Loucy (cell line): ENCODE measurements around the gene NUMB.

Experiments
- H2AFZ ChIP-seq: fragments of 200-600 bp; sonication (generic); 2 replicates; pipeline ENCODE4 v1.6.0; 2016; ENCODE audit warnings: antibody characterized with exemption, mild to moderate bottlenecking, low read length, moderate library complexity
- H3F3A ChIP-seq: fragments of 200-600 bp; 2 replicates; pipeline ENCODE4 v1.6.0; 2016; ENCODE audit warnings: antibody characterized with exemption, low read depth, mild to moderate bottlenecking
- H3K27me3 ChIP-seq: fragments of 200-600 bp; sonication (generic); 2 replicates; pipeline ENCODE4 v1.6.1; 2014; ENCODE audit warnings: low read length, mild to moderate bottlenecking; ENCODE audit not compliant: insufficient read depth, poor library complexity, severe bottlenecking
- H3K36me3 ChIP-seq: fragments of 200-600 bp; sonication (generic); 2 replicates; pipeline ENCODE4 v1.6.1; 2016; ENCODE audit warnings: low read length; ENCODE audit not compliant: insufficient read depth
- H3K4me1 ChIP-seq: fragments of 200-600 bp; sonication (generic); 2 replicates; pipeline ENCODE4 v1.5.1; 2014; ENCODE audit warnings: low read length, mild to moderate bottlenecking; ENCODE audit not compliant: insufficient read depth, poor library complexity, severe bottlenecking
- H3K4me2 ChIP-seq: fragments of 200-600 bp; sonication (generic); 2 replicates; pipeline ENCODE4 v1.6.0; 2014; ENCODE audit warnings: antibody characterized with exemption, low read length, low read depth, mild to moderate bottlenecking; ENCODE audit not compliant: poor library complexity, severe bottlenecking
- H3K4me3 ChIP-seq: fragments of 200-600 bp; sonication (generic); 2 replicates; pipeline ENCODE4 v1.5.1; 2014; ENCODE audit warnings: low read length, mild to moderate bottlenecking, mixed read lengths; ENCODE audit not compliant: poor library complexity, severe bottlenecking
- H3K79me2 ChIP-seq: fragments of 200-600 bp; sonication (generic); 2 replicates; pipeline ENCODE4 v1.6.1; 2014; ENCODE audit warnings: low read length; ENCODE audit not compliant: insufficient read depth
- H3K9ac ChIP-seq: fragments of 200-600 bp; sonication (generic); 2 replicates; pipeline ENCODE4 v1.6.0; 2014; ENCODE audit warnings: mild to moderate bottlenecking, low read depth, low read length, moderate library complexity; ENCODE audit not compliant: poor library complexity, severe bottlenecking
- H3K9me2 ChIP-seq: fragments of 200-600 bp; sonication (generic); replicated peaks from 2 replicates; pipeline ENCODE4 v1.6.1; 2016; ENCODE audit warnings: low read depth, low read length, mixed read lengths
- H3K9me3 ChIP-seq: fragments of 200-600 bp; sonication (generic); 2 replicates; pipeline ENCODE4 v1.6.1; 2014; ENCODE audit warnings: mild to moderate bottlenecking, antibody characterized with exemption, low read length, low read depth; ENCODE audit not compliant: insufficient read depth
- H4K20me1 ChIP-seq: fragments of 200-600 bp; sonication (generic); 2 replicates; pipeline ENCODE4 v1.6.0; 2014; ENCODE audit warnings: antibody characterized with exemption, low read length, mild to moderate bottlenecking; ENCODE audit not compliant: insufficient read depth, poor library complexity, severe bottlenecking
- CTCF ChIP-seq: fragments of 200-600 bp; sonication (generic); conservative IDR thresholded peaks from 2 replicates; pipeline ENCODE4 v1.5.1; 2014; ENCODE audit warnings: mild to moderate bottlenecking, antibody characterized with exemption, low read length
- EZH2phosphoT487 ChIP-seq: fragments of 200-600 bp; IDR thresholded peaks from 2 replicates; pipeline ENCODE4 v1.6.1; 2018; ENCODE audit warnings: antibody characterized with exemption, mild to moderate bottlenecking, moderate library complexity, borderline replicate concordance

Gene NUMB

GRCh38 chr14:73269729-73270531 lies 188.4 kb downstream of the NUMB start:
- Histone ChIP-seq H3K9me2 (no peaks in the 10 kb centered on the region), H3K4me3 (no peak overlapping the region), H4K20me1 (no peaks in the 10 kb centered on the region), H3K4me1 (no peaks in the 10 kb centered on the region), H3K9ac (no peak overlapping the region), H2AFZ (no peak overlapping the region), H3K27me3 (no peaks in the 10 kb centered on the region), H3K36me3 (peaks cover 14% of the 10 kb centered on the region; the same call in 1 of the 2 replicates), H3K9me3 (no peaks in the 10 kb centered on the region), H3K4me2 (no peak overlapping the region), H3K79me2 (no peaks in the 10 kb centered on the region), H3F3A (no peaks in the 10 kb centered on the region)
- TF ChIP-seq EZH2phosphoT487, result no peak
- no peak for TF ChIP-seq CTCF

- H3K36me3 ChIP-seq, result no peaks in the 10 kb centered on the region
Observed at GRCh38 chr14:73267474-73267873, 190.9 kb downstream of the NUMB start.

GRCh38 chr14:73266317-73266716 lies 192.0 kb downstream of the NUMB start:
- no peaks in the 10 kb centered on the region for H3K9me3 ChIP-seq

More at GRCh38 chr14:73267474-73267873, 190.9 kb downstream of the NUMB start:
- Histone ChIP-seq H4K20me1 (no peaks in the 10 kb centered on the region), H3K79me2 (no peaks in the 10 kb centered on the region), H3K4me1 (no peaks in the 10 kb centered on the region), H3K9me2 (no peaks in the 10 kb centered on the region), H3K4me3 (no peak overlapping the region), H3K27me3 (no peaks in the 10 kb centered on the region), H3K9me3 (no peaks in the 10 kb centered on the region), H3K9ac (no peak overlapping the region), H3F3A (no peaks in the 10 kb centered on the region), H3K4me2 (no peak overlapping the region), H2AFZ (no peak overlapping the region)
- TF ChIP-seq EZH2phosphoT487 (no peak), CTCF (no peak)

More at GRCh38 chr14:73266317-73266716, 192.0 kb downstream of the NUMB start:
- H3K36me3 ChIP-seq, result no peaks in the 10 kb centered on the region
- H4K20me1 ChIP-seq, result no peaks in the 10 kb centered on the region
- no peak overlapping the region for H3K9ac ChIP-seq
- H3K9me2 ChIP-seq, result no peaks in the 10 kb centered on the region
- no peak overlapping the region for H3K4me2 ChIP-seq
- TF ChIP-seq EZH2phosphoT487, result no peak
- no peak for TF ChIP-seq CTCF
- H3F3A ChIP-seq, result no peaks in the 10 kb centered on the region
- H3K27me3 ChIP-seq, result no peaks in the 10 kb centered on the region
- no peaks in the 10 kb centered on the region for H3K4me1 ChIP-seq
- H2AFZ ChIP-seq, result no peak overlapping the region
- H3K79me2 ChIP-seq, result no peaks in the 10 kb centered on the region
- no peak overlapping the region for H3K4me3 ChIP-seq
